ENCODE data around the gene OR7G3.

The OR7G3 gene

DNA sequence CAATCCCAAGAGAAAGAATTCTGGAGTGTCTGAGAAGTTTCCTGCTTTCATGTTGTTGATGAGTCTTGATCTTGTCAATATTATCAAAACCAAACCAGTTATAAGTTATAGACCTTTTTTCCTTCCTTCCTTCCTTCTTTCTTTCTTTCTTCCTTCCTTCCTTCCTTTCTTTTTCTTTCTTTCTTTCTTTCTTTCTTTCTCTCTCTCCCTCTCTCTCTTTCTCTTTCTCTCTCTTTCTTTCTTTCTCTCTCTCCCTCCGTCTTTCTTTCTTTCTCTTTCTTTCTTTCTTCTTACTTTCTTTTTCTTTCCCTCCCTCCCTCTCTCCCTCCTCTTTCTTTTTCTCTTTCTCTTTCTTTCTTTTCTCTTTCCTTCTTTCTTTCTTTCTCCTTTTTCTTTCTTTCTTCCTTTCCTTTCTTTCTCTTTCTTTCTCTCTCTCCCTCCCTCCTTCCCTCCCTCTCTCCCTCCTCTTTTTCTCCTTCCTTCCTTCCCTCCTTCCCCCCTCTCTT lies at the start of gene OR7G3:
Gene OR7G3 (minus strand): TSS at position 51 of the 506 bp plus-strand sequence. CDS start 0 bp downstream, at position 51.
- no peak for TF ChIP-seq EZH2phosphoT487 (IDR thresholded peaks at IDR 0.05; ENCODE audit: borderline replicate concordance)
- TF ChIP-seq, protein P1, sequence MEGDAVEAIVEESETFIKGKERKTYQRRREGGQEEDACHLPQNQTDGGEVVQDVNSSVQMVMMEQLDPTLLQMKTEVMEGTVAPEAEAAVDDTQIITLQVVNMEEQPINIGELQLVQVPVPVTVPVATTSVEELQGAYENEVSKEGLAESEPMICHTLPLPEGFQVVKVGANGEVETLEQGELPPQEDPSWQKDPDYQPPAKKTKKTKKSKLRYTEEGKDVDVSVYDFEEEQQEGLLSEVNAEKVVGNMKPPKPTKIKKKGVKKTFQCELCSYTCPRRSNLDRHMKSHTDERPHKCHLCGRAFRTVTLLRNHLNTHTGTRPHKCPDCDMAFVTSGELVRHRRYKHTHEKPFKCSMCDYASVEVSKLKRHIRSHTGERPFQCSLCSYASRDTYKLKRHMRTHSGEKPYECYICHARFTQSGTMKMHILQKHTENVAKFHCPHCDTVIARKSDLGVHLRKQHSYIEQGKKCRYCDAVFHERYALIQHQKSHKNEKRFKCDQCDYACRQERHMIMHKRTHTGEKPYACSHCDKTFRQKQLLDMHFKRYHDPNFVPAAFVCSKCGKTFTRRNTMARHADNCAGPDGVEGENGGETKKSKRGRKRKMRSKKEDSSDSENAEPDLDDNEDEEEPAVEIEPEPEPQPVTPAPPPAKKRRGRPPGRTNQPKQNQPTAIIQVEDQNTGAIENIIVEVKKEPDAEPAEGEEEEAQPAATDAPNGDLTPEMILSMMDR (conservative IDR thresholded peaks at IDR 0.05; ENCODE audit: low read length): no peak
- Histone ChIP-seq H3F3A (ENCODE audit: low read depth) (no peaks in the 10 kb centered on the region), H3K79me2 (ENCODE audit: insufficient read depth, low read length) (no peaks in the 10 kb centered on the region), H3K4me2 (ENCODE audit: low read depth, low read length, poor library complexity, severe bottlenecking) (no peak within 1 kb of the TSS), H3K36me3 (ENCODE audit: insufficient read depth, low read length) (no peaks in the 10 kb centered on the region), H2AFZ (ENCODE audit: low read length) (no peak within 1 kb of the TSS), H3K27me3 (ENCODE audit: insufficient read depth, low read length, poor library complexity, severe bottlenecking) (no peaks in the 10 kb centered on the region), H3K4me1 (ENCODE audit: insufficient read depth, low read length, poor library complexity, severe bottlenecking) (no peaks in the 10 kb centered on the region), H4K20me1 (ENCODE audit: insufficient read depth, low read length, poor library complexity, severe bottlenecking) (no peaks in the 10 kb centered on the region), H3K9me3 (ENCODE audit: insufficient read depth, low read depth, low read length) (no peaks in the 10 kb centered on the region), H3K9ac (ENCODE audit: low read depth, low read length, poor library complexity, severe bottlenecking) (no peak within 1 kb of the TSS), H3K9me2 (replicated peaks; ENCODE audit: low read depth, low read length) (no peaks in the 10 kb centered on the region), H3K4me3 (ENCODE audit: low read length, poor library complexity, severe bottlenecking) (no peak within 1 kb of the TSS)

DNA sequence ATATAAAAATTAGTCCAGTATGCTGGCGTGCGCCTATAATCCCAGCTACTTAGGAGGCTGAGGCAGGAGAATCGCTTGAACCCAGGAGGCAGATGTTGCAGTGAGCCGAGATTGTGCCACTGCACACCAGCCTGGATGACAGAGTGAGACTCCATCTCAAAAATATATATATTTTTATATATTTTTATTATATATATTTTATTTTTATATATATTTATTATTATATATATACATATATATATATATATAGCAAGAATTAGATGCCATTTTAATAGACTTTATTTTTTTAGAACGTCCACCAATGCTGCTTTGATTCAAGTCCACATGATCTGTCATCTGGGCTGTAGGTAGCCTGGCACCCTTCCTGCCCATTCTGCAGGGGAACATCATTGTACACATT lies 48.6 kb upstream of the OR7G3 start:
- Histone ChIP-seq H3K9ac (ENCODE audit: low read depth, low read length, poor library complexity, severe bottlenecking) (no peak overlapping the region), H3K36me3 (ENCODE audit: insufficient read depth, low read length) (no peaks in the 10 kb centered on the region), H4K20me1 (ENCODE audit: insufficient read depth, low read length, poor library complexity, severe bottlenecking) (no peaks in the 10 kb centered on the region), H3K9me2 (replicated peaks; ENCODE audit: low read depth, low read length) (no peaks in the 10 kb centered on the region), H2AFZ (ENCODE audit: low read length) (no peak overlapping the region), H3F3A (ENCODE audit: low read depth) (no peaks in the 10 kb centered on the region), H3K27me3 (ENCODE audit: insufficient read depth, low read length, poor library complexity, severe bottlenecking) (no peaks in the 10 kb centered on the region), H3K4me3 (ENCODE audit: low read length, poor library complexity, severe bottlenecking) (no peak overlapping the region), H3K79me2 (ENCODE audit: insufficient read depth, low read length) (no peaks in the 10 kb centered on the region), H3K4me1 (ENCODE audit: insufficient read depth, low read length, poor library complexity, severe bottlenecking) (no peaks in the 10 kb centered on the region), H3K9me3 (ENCODE audit: insufficient read depth, low read depth, low read length) (no peaks in the 10 kb centered on the region), H3K4me2 (ENCODE audit: low read depth, low read length, poor library complexity, severe bottlenecking) (no peak overlapping the region)
- TF ChIP-seq EZH2phosphoT487 (IDR thresholded peaks at IDR 0.05; ENCODE audit: borderline replicate concordance): no peak
- TF ChIP-seq, protein P1 (conservative IDR thresholded peaks at IDR 0.05; ENCODE audit: low read length): no peak

DNA sequence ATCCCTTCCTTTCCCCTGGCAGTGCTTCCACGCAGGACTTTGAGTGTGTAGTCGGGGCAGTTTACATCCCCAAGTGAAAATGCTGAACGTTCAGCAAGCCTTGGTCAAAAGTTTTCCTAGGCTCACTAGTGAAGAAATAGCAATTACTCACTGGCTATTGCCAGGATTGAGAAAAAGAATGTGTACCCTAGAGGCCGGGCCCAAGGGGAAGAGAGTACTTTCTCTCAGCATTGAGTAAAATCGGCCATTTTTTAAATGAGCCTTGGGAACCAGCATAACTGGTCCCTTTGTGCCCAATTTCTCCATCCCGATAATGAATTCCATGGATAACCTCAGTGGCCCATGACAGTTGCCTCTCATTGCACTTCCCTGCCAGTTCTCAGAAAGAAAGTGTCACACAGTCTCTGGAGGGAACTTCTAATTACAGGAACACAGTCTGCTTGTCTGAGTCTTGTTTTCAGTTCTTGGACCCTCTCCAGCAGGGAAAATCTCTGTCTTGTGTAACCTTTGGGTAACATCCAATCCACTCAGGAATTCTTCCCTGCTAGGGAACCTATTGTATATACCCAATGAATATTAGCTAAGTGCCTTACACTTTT lies 44.7 kb upstream of the OR7G3 start:
- no peak for TF ChIP-seq EZH2phosphoT487 (IDR thresholded peaks at IDR 0.05; ENCODE audit: borderline replicate concordance)
- TF ChIP-seq, protein P1 (conservative IDR thresholded peaks at IDR 0.05; ENCODE audit: low read length): no peak
- no peaks in the 10 kb centered on the region for H3K79me2 ChIP-seq (ENCODE audit: insufficient read depth, low read length)
- no peak overlapping the region for H3K4me3 ChIP-seq (ENCODE audit: low read length, poor library complexity, severe bottlenecking)
- no peak overlapping the region for H3K9ac ChIP-seq (ENCODE audit: low read depth, low read length, poor library complexity, severe bottlenecking)
- H3K9me2 ChIP-seq (replicated peaks; ENCODE audit: low read depth, low read length): no peaks in the 10 kb centered on the region
- H3K4me2 ChIP-seq (ENCODE audit: low read depth, low read length, poor library complexity, severe bottlenecking): no peak overlapping the region
- H3K9me3 ChIP-seq (ENCODE audit: insufficient read depth, low read depth, low read length): no peaks in the 10 kb centered on the region
- no peaks in the 10 kb centered on the region for H3K4me1 ChIP-seq (ENCODE audit: insufficient read depth, low read length, poor library complexity, severe bottlenecking)
- H4K20me1 ChIP-seq (ENCODE audit: insufficient read depth, low read length, poor library complexity, severe bottlenecking): no peaks in the 10 kb centered on the region
- H3F3A ChIP-seq (ENCODE audit: low read depth): no peaks in the 10 kb centered on the region
- no peaks in the 10 kb centered on the region for H3K36me3 ChIP-seq (ENCODE audit: insufficient read depth, low read length)
- no peaks in the 10 kb centered on the region for H3K27me3 ChIP-seq (ENCODE audit: insufficient read depth, low read length, poor library complexity, severe bottlenecking)
- no peak overlapping the region for H2AFZ ChIP-seq (ENCODE audit: low read length)
